Activated naive CD4-positive, alpha-beta T cell treated with anti-CD3 and anti-CD28 coated beads, Interleukin-2, amount 50 U/mL, for 24 hours (primary cell): ENCODE results near the gene ELOF1.

Source experiments
- H3K27ac Mint-ChIP-seq: one replicate; pipeline ENCODE4 v1.8.0; 2021; ENCODE audit warnings: mild to moderate bottlenecking, mixed read lengths
- H3K27me3 Mint-ChIP-seq: one replicate; pipeline ENCODE4 v1.8.0; 2021; ENCODE audit warnings: mixed read lengths
- H3K36me3 Mint-ChIP-seq: one replicate; pipeline ENCODE4 v1.8.0; 2021; ENCODE audit warnings: mixed read lengths
- H3K4me1 Mint-ChIP-seq: one replicate; pipeline ENCODE4 v1.8.0; 2021; ENCODE audit warnings: mixed read lengths
- H3K4me3 Mint-ChIP-seq: one replicate; pipeline ENCODE4 v1.8.0; 2021; ENCODE audit warnings: mild to moderate bottlenecking, mixed read lengths
- H3K9me3 Mint-ChIP-seq: one replicate; pipeline ENCODE4 v1.8.0; 2021; ENCODE audit warnings: mixed read lengths

The ELOF1 gene

GRCh38 chr19:11519138-11519537 is 39.9 kb downstream of the ELOF1 start:
- H3K9me3 Mint-ChIP-seq, result no peaks in the 10 kb centered on the region
- H3K36me3 Mint-ChIP-seq, result peaks cover 7% of the 10 kb centered on the region
- peaks cover 8% of the 10 kb centered on the region for H3K4me1 Mint-ChIP-seq
- no peaks in the 10 kb centered on the region for H3K27me3 Mint-ChIP-seq
- no peak overlapping the region for H3K27ac Mint-ChIP-seq
- H3K4me3 Mint-ChIP-seq, result no peak overlapping the region

- Mint-ChIP-seq H3K4me1 (no peaks in the 10 kb centered on the region), H3K27ac (no peak overlapping the region), H3K4me3 (no peak overlapping the region), H3K36me3 (peaks cover 6% of the 10 kb centered on the region), H3K9me3 (no peaks in the 10 kb centered on the region), H3K27me3 (no peaks in the 10 kb centered on the region)
Measured at GRCh38 chr19:11513946-11514345, 45.1 kb downstream of the ELOF1 start.

GRCh38 chr19:11510444-11510843 is 48.6 kb downstream of the ELOF1 start:
- no peak overlapping the region for H3K4me3 Mint-ChIP-seq
- H3K9me3 Mint-ChIP-seq, result no peaks in the 10 kb centered on the region
- H3K27me3 Mint-ChIP-seq, result no peaks in the 10 kb centered on the region
- peaks cover 7% of the 10 kb centered on the region for H3K4me1 Mint-ChIP-seq
- peaks cover 6% of the 10 kb centered on the region for H3K36me3 Mint-ChIP-seq
- no peak overlapping the region for H3K27ac Mint-ChIP-seq

GRCh38 chr19:11507370-11508078 is 51.5 kb downstream of the ELOF1 start:
- no peak overlapping the region for H3K27ac Mint-ChIP-seq
- peak overlapping the region; percentile 33 for H3K4me3 Mint-ChIP-seq
- H3K4me1 Mint-ChIP-seq, result peaks cover 14% of the 10 kb centered on the region
- H3K36me3 Mint-ChIP-seq, result peaks cover 2% of the 10 kb centered on the region
- H3K27me3 Mint-ChIP-seq, result no peaks in the 10 kb centered on the region
- H3K9me3 Mint-ChIP-seq, result no peaks in the 10 kb centered on the region

GRCh38 chr19:11506967-11507366 is 52.1 kb downstream of the ELOF1 start:
- peaks cover 2% of the 10 kb centered on the region for H3K36me3 Mint-ChIP-seq
- H3K4me3 Mint-ChIP-seq, result peak overlapping the region; percentile 60
- no peaks in the 10 kb centered on the region for H3K27me3 Mint-ChIP-seq
- peak overlapping the region; percentile 55 for H3K27ac Mint-ChIP-seq
- peaks cover 14% of the 10 kb centered on the region for H3K4me1 Mint-ChIP-seq
- H3K9me3 Mint-ChIP-seq, result no peaks in the 10 kb centered on the region

GRCh38 chr19:11506101-11506555 is 52.9 kb downstream of the ELOF1 start:
- H3K4me3 Mint-ChIP-seq, result peak overlapping the region; percentile 83
- H3K4me1 Mint-ChIP-seq, result peaks cover 14% of the 10 kb centered on the region
- no peaks in the 10 kb centered on the region for H3K36me3 Mint-ChIP-seq
- H3K27ac Mint-ChIP-seq, result peak overlapping the region; percentile 80
- no peaks in the 10 kb centered on the region for H3K9me3 Mint-ChIP-seq
- H3K27me3 Mint-ChIP-seq, result no peaks in the 10 kb centered on the region

GRCh38 chr19:11505504-11506100 is 53.4 kb downstream of the ELOF1 start, which contains the start of gene ZNF653:
Gene ZNF653 (minus strand): TSS chr19:11505839. CDS start chr19:11505786, 53 bp downstream.
- Mint-ChIP-seq H3K27me3 (no peaks in the 10 kb centered on the region), H3K4me1 (peaks cover 14% of the 10 kb centered on the region), H3K9me3 (no peaks in the 10 kb centered on the region)

GRCh38 chr19:11505032-11505503 is 54.0 kb downstream of the ELOF1 start:
- H3K4me3 Mint-ChIP-seq, result peak overlapping the region; percentile 86
- peak overlapping the region; percentile 82 for H3K27ac Mint-ChIP-seq
- no peaks in the 10 kb centered on the region for H3K9me3 Mint-ChIP-seq

More at GRCh38 chr19:11505504-11506100, 53.4 kb downstream of the ELOF1 start, which contains the start of gene ZNF653:
- Mint-ChIP-seq H3K27ac (peak within 1 kb of the TSS; percentile 84), H3K4me3 (peak within 1 kb of the TSS; percentile 86), H3K36me3 (no peaks in the 10 kb centered on the region)

GRCh38 chr19:11504502-11505031 is 54.5 kb downstream of the ELOF1 start:
- Mint-ChIP-seq H3K4me3 (peak overlapping the region; percentile 86), H3K9me3 (no peaks in the 10 kb centered on the region), H3K27me3 (no peaks in the 10 kb centered on the region), H3K27ac (peak overlapping the region; percentile 82), H3K36me3 (no peaks in the 10 kb centered on the region), H3K4me1 (peaks cover 14% of the 10 kb centered on the region)

More at GRCh38 chr19:11505032-11505503, 54.0 kb downstream of the ELOF1 start:
- Mint-ChIP-seq H3K4me1 (peaks cover 14% of the 10 kb centered on the region), H3K36me3 (no peaks in the 10 kb centered on the region), H3K27me3 (no peaks in the 10 kb centered on the region)
